ENCODE measurements around the gene ZDHHC8.

The ZDHHC8 gene

GRCh38 chr22:20180245-20180630 lies 48.6 kb downstream of the ZDHHC8 start:
- no peak for TF ChIP-seq EZH2phosphoT487 (IDR thresholded peaks at IDR 0.05; ENCODE audit: borderline replicate concordance, low read length)
- TF ChIP-seq, protein P1, sequence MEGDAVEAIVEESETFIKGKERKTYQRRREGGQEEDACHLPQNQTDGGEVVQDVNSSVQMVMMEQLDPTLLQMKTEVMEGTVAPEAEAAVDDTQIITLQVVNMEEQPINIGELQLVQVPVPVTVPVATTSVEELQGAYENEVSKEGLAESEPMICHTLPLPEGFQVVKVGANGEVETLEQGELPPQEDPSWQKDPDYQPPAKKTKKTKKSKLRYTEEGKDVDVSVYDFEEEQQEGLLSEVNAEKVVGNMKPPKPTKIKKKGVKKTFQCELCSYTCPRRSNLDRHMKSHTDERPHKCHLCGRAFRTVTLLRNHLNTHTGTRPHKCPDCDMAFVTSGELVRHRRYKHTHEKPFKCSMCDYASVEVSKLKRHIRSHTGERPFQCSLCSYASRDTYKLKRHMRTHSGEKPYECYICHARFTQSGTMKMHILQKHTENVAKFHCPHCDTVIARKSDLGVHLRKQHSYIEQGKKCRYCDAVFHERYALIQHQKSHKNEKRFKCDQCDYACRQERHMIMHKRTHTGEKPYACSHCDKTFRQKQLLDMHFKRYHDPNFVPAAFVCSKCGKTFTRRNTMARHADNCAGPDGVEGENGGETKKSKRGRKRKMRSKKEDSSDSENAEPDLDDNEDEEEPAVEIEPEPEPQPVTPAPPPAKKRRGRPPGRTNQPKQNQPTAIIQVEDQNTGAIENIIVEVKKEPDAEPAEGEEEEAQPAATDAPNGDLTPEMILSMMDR (IDR thresholded peaks at IDR 0.05; ENCODE audit: low read depth, low read length, poor library complexity, severe bottlenecking) = no peak
- H3K36me3 ChIP-seq (ENCODE audit: control insufficient read depth, low read length) = no peaks in the 10 kb centered on the region
- H3K4me2 ChIP-seq (ENCODE audit: low read length) = no peak overlapping the region
- H3F3A ChIP-seq (ENCODE audit: control insufficient read depth, insufficient read depth) = no peaks in the 10 kb centered on the region
- H3K9me3 ChIP-seq (ENCODE audit: control insufficient read depth, insufficient read depth, low read length) = no peaks in the 10 kb centered on the region
- no peak overlapping the region for H3K27ac ChIP-seq (ENCODE audit: low read depth, low read length)
- H3K79me2 ChIP-seq (ENCODE audit: control insufficient read depth, low read length) = no peaks in the 10 kb centered on the region
- no peak overlapping the region for H3K4me3 ChIP-seq (ENCODE audit: low read length)
- H3K4me1 ChIP-seq (ENCODE audit: control insufficient read depth, low read length) = no peaks in the 10 kb centered on the region
- H4K20me1 ChIP-seq (ENCODE audit: control insufficient read depth, insufficient read depth, low read depth, low read length) = no peaks in the 10 kb centered on the region
- no peaks in the 10 kb centered on the region for H3K9me2 ChIP-seq (replicated peaks; ENCODE audit: control insufficient read depth, low read length)
- no peaks in the 10 kb centered on the region for H3K27me3 ChIP-seq (ENCODE audit: control insufficient read depth, low read length)

DNA sequence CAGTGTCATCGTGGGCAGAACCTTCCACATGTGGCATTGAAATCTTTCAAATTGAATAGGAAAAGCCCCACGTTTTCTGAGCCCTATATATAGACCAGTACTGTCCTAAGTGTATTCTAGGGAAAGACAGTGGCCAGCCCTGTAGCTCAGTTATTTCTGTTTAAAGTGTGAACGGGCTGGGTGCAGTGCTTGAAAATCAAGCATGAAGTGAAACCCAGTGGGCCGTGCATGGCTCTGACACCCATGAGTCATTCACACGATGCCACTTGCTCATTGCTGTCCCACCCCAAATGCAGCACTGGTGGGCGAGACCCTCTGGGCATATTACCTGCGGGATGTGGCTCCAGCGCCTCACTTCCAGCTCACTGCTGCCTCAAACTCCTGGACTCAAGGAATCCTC lies 49.0 kb downstream of the ZDHHC8 start:
- H4K20me1 ChIP-seq (ENCODE audit: control insufficient read depth, insufficient read depth, low read depth, low read length) = no peaks in the 10 kb centered on the region
- H3K9me2 ChIP-seq (replicated peaks; ENCODE audit: control insufficient read depth, low read length) = no peaks in the 10 kb centered on the region
- no peak overlapping the region for H3K4me3 ChIP-seq (ENCODE audit: low read length)
- no peak overlapping the region for H3K4me2 ChIP-seq (ENCODE audit: low read length)
- H3K27me3 ChIP-seq (ENCODE audit: control insufficient read depth, low read length) = no peaks in the 10 kb centered on the region
- no peaks in the 10 kb centered on the region for H3K9me3 ChIP-seq (ENCODE audit: control insufficient read depth, insufficient read depth, low read length)
- no peaks in the 10 kb centered on the region for H3F3A ChIP-seq (ENCODE audit: control insufficient read depth, insufficient read depth)
- no peaks in the 10 kb centered on the region for H3K4me1 ChIP-seq (ENCODE audit: control insufficient read depth, low read length)
- H3K79me2 ChIP-seq (ENCODE audit: control insufficient read depth, low read length) = no peaks in the 10 kb centered on the region
- H3K27ac ChIP-seq (ENCODE audit: low read depth, low read length) = no peak overlapping the region
- H3K36me3 ChIP-seq (ENCODE audit: control insufficient read depth, low read length) = no peaks in the 10 kb centered on the region
- TF ChIP-seq EZH2phosphoT487 (IDR thresholded peaks at IDR 0.05; ENCODE audit: borderline replicate concordance, low read length) = no peak
- TF ChIP-seq, protein P1 (IDR thresholded peaks at IDR 0.05; ENCODE audit: low read depth, low read length, poor library complexity, severe bottlenecking) = no peak

DNA sequence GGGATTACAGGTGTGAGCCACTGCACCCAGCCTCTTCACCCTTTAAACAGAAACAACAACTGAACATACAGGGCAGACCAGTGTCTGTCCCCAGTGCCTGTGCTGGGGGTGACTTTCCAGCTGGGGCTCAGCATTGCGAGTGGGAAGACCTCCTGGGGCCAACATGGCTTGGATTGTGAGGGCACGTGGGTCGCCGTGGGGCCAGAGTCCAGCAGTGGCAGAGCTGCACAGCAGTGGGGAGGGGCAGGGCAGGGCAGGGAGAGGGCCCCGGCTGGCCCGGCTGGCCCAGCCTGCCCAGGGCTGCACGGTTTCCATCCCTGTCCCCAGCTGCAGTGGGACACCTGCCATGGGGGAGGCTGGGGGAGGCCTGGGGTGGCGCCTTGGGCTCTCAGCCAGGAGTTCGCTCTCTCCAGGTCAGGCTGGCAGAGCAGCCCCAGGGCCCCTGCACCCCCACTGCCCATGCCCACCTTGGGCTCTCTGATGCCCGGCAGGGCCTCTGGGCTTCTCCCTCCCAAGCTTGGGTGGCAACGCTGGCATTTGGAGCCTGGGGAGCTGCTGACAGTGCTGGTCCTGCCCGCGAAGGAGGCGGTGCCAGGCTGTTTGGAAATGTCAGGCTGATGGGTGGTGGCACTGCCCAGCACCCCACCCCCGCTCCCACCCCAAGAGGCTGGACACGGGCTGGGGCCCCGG lies 49.7 kb downstream of the ZDHHC8 start:
- Histone ChIP-seq H3K27me3 (ENCODE audit: control insufficient read depth, low read length) (no peaks in the 10 kb centered on the region), H3K4me2 (ENCODE audit: low read length) (no peak overlapping the region)
- TF ChIP-seq, protein P1 (IDR thresholded peaks at IDR 0.05; ENCODE audit: low read depth, low read length, poor library complexity, severe bottlenecking) = no peak
- TF ChIP-seq EZH2phosphoT487 (IDR thresholded peaks at IDR 0.05; ENCODE audit: borderline replicate concordance, low read length) = no peak

More for the DNA sequence above, 49.7 kb downstream of the ZDHHC8 start:
- Histone ChIP-seq H3K36me3 (ENCODE audit: control insufficient read depth, low read length) (no peaks in the 10 kb centered on the region), H3K79me2 (ENCODE audit: control insufficient read depth, low read length) (no peaks in the 10 kb centered on the region), H3K27ac (ENCODE audit: low read depth, low read length) (no peak overlapping the region), H3K4me3 (ENCODE audit: low read length) (no peak overlapping the region), H3K9me2 (replicated peaks; ENCODE audit: control insufficient read depth, low read length) (no peaks in the 10 kb centered on the region), H3F3A (ENCODE audit: control insufficient read depth, insufficient read depth) (no peaks in the 10 kb centered on the region), H3K9me3 (ENCODE audit: control insufficient read depth, insufficient read depth, low read length) (no peaks in the 10 kb centered on the region), H4K20me1 (ENCODE audit: control insufficient read depth, insufficient read depth, low read depth, low read length) (no peaks in the 10 kb centered on the region), H3K4me1 (ENCODE audit: control insufficient read depth, low read length) (no peaks in the 10 kb centered on the region)

Data from DOHH2 (cell line).